GM12864 (cell line): ENCODE results near the gene CCDC83.

ENCODE experiments used
- DNase-seq: peaks from one replicate; pipeline ENCODE4 v3.0.0-alpha.2; 2011; ENCODE audit warnings: low read depth
- H3K4me3 ChIP-seq: 2 replicates; pipeline ENCODE4 v1.5.1; 2011; ENCODE audit warnings: mild to moderate bottlenecking, low read depth, low read length, control low read depth
- CTCF ChIP-seq: IDR thresholded peaks from 2 replicates; pipeline ENCODE4 v1.5.1; 2011; ENCODE audit warnings: low read depth, mild to moderate bottlenecking, moderate library complexity, low read length, control low read depth, inconsistent platforms; ENCODE audit errors: missing control alignments

Gene CCDC83

GRCh38 chr11:85855341-85855656, at the start of gene CCDC83:
CCDC83 (plus strand) TSS chr11:85855383; CDS start chr11:85865124, 9,741 bp downstream.
- DNase-seq = no peak
- no peak for TF ChIP-seq CTCF
- peak within 1 kb of the TSS; percentile 66 for H3K4me3 ChIP-seq

- no peak for TF ChIP-seq CTCF
- no peak for DNase-seq
- no peak overlapping the region for H3K4me3 ChIP-seq
Measured at GRCh38 chr11:85805387-85805786, 49.8 kb upstream of the CCDC83 start.

- H3K4me3 ChIP-seq = no peak overlapping the region
- TF ChIP-seq CTCF = no peak
- DNase-seq = no peak
Measured at GRCh38 chr11:85806016-85806415, 49.2 kb upstream of the CCDC83 start.

GRCh38 chr11:85806876-85807275, 48.3 kb upstream of the CCDC83 start:
- no peak overlapping the region for H3K4me3 ChIP-seq
- DNase-seq = no peak
- no peak for TF ChIP-seq CTCF

GRCh38 chr11:85809191-85809590, 46.0 kb upstream of the CCDC83 start:
- no peak for TF ChIP-seq CTCF
- DNase-seq = no peak
- H3K4me3 ChIP-seq = no peak overlapping the region

- DNase-seq = no peak
- no peak overlapping the region for H3K4me3 ChIP-seq
- peak; percentile 4 for TF ChIP-seq CTCF
Measured at GRCh38 chr11:85809863-85810262, 45.3 kb upstream of the CCDC83 start.

GRCh38 chr11:85810521-85810870, 44.7 kb upstream of the CCDC83 start:
- no peak for TF ChIP-seq CTCF
- no peak for DNase-seq
- peak overlapping the region; percentile 46 for H3K4me3 ChIP-seq
